HepG2 (cell line): ENCODE data around the gene ARHGAP33. TPM values are rescaled to one million over a fixed set of nuclear protein-coding genes. Genes with fewer than 3 reads are reported as not detected.

Source experiments
- FOSL2 ChIP-seq: sonication (generic); formaldehyde crosslinking; IDR thresholded peaks from 2 replicates; pipeline ENCODE4 v1.4.0; 2020; ENCODE audit warnings: missing genetic modification reagents
- KAT8 ChIP-seq: IDR thresholded peaks from 2 replicates; pipeline ENCODE4 v1.6.1; 2016; ENCODE audit warnings: missing genetic modification reagents, missing compliant biosample characterization
- KDM2A ChIP-seq: sonication (generic); formaldehyde crosslinking; IDR thresholded peaks from 2 replicates; pipeline ENCODE4 v1.4.0; 2020; ENCODE audit warnings: low read depth, missing genetic modification reagents, borderline replicate concordance
- KMT2A ChIP-seq: sonication (generic); formaldehyde crosslinking; IDR thresholded peaks from 2 replicates; pipeline ENCODE4 v1.4.0; 2020; ENCODE audit warnings: missing genetic modification reagents
- POGZ ChIP-seq: sonication (generic); formaldehyde crosslinking; IDR thresholded peaks from 2 replicates; pipeline ENCODE4 v1.4.0; 2020; ENCODE audit warnings: mild to moderate bottlenecking, missing genetic modification reagents
- RARA ChIP-seq: IDR thresholded peaks from 2 replicates; pipeline ENCODE4 v1.6.1; 2016; ENCODE audit warnings: missing genetic modification reagents, missing compliant biosample characterization
- RARG ChIP-seq: sonication (generic); formaldehyde crosslinking; IDR thresholded peaks from 2 replicates; pipeline ENCODE4 v1.4.0; 2020; ENCODE audit warnings: low read depth, mild to moderate bottlenecking, missing genetic modification reagents
- RNF2 ChIP-seq: fragments of 450-650 bp; conservative IDR thresholded peaks from 2 replicates; pipeline ENCODE4 v1.6.1; 2016; ENCODE audit warnings: low read depth
- SETDB1 ChIP-seq: sonication (generic); formaldehyde crosslinking; IDR thresholded peaks from 2 replicates; pipeline ENCODE4 v1.5.1; 2020; ENCODE audit warnings: missing genetic modification reagents, mild to moderate bottlenecking, borderline replicate concordance
- SNAI1 ChIP-seq: sonication (generic); formaldehyde crosslinking; IDR thresholded peaks from 2 replicates; pipeline ENCODE4 v1.5.0; 2020; ENCODE audit warnings: mild to moderate bottlenecking, missing genetic modification reagents, borderline replicate concordance
- ZNF232 ChIP-seq: sonication (generic); formaldehyde crosslinking; IDR thresholded peaks from 2 replicates; pipeline ENCODE4 v1.4.0; 2020; ENCODE audit warnings: missing genetic modification reagents, borderline replicate concordance
- ZNF264 ChIP-seq: sonication (generic); formaldehyde crosslinking; IDR thresholded peaks from 2 replicates; pipeline ENCODE4 v1.4.0; 2020; ENCODE audit warnings: missing genetic modification reagents
- ZNF343 ChIP-seq: sonication (generic); formaldehyde crosslinking; IDR thresholded peaks from 2 replicates; pipeline ENCODE4 v1.4.0; 2020; ENCODE audit warnings: mild to moderate bottlenecking, missing genetic modification reagents
- ZNF501 ChIP-seq: sonication (generic); formaldehyde crosslinking; IDR thresholded peaks from 2 replicates; pipeline ENCODE4 v1.5.1; 2020; ENCODE audit warnings: mild to moderate bottlenecking, moderate library complexity, missing genetic modification reagents
- ZNF766 ChIP-seq: sonication (generic); formaldehyde crosslinking; IDR thresholded peaks from 2 replicates; pipeline ENCODE4 v1.5.0; 2020; ENCODE audit warnings: missing genetic modification reagents, borderline replicate concordance
- ZZZ3 ChIP-seq: sonication (generic); formaldehyde crosslinking; IDR thresholded peaks from 2 replicates; pipeline ENCODE4 v1.4.0; 2020; ENCODE audit warnings: missing genetic modification reagents, mild to moderate bottlenecking, borderline replicate concordance
- polyA plus RNA-seq, 8 experiments: library from polyadenylated mRNA; depleted of rRNA in 3 of 8; stranded (reverse) in 7 of 8; unstranded in 1 of 8; fragments of >200 nt; fragmentation: Illumina TruSeq in 4 of 8; extraction: Trizol in 4 of 8; gene quantifications; 2 replicates each; pipeline versions ENCODE4 v1.2.1 to v1.2.3, GENCODE V29; 2011 to 2016; ENCODE audit warnings: low read depth in 4 of 8, missing spikeins in 1 of 8, mixed read lengths in 1 of 8; ENCODE audit not compliant: insufficient read depth in 1 of 8
- total RNA-seq, 5 experiments: library from RNA; depleted of rRNA; stranded (reverse); fragments of >200 nt; fragmentation: Illumina TruSeq; extraction: Trizol; gene quantifications; 2 replicates each; pipeline ENCODE4 v1.2.3, GENCODE V29; 2016; ENCODE audit warnings: low read depth in 1 of 5
- TF ChIP-seq, protein P1 (sequence below): IDR thresholded peaks from 2 replicates; pipeline ENCODE4 v1.6.1; 2016; ENCODE audit warnings: low read depth, borderline replicate concordance
- TF ChIP-seq, protein P2 (sequence below): sonication (generic); formaldehyde crosslinking; IDR thresholded peaks from 2 replicates; pipeline ENCODE4 v1.5.1; 2020; ENCODE audit warnings: missing genetic modification reagents, mild to moderate bottlenecking, borderline replicate concordance
- TF ChIP-seq, protein P3 (sequence below): sonication (generic); formaldehyde crosslinking; IDR thresholded peaks from 2 replicates; pipeline ENCODE4 v1.9.0; 2022; ENCODE audit warnings: low read depth, missing genetic modification reagents
- TF ChIP-seq, protein P4 (sequence below): sonication (generic); formaldehyde crosslinking; IDR thresholded peaks from 2 replicates; pipeline ENCODE4 v1.5.0; 2020; ENCODE audit warnings: mild to moderate bottlenecking, low read depth, missing genetic modification reagents, borderline replicate concordance
- TF ChIP-seq, protein P5 (sequence below), 2 experiments: sonication (generic) in 1 of 2; formaldehyde crosslinking in 1 of 2; IDR thresholded peaks; 2 replicates each; pipeline versions ENCODE4 v1.6.1 to v1.9.0; 2014 to 2022; ENCODE audit warnings: antibody characterized with exemption in 1 of 2, borderline replicate concordance in 1 of 2, inconsistent platforms in 1 of 2, low read depth in 1 of 2, missing genetic modification reagents in 1 of 2

ARHGAP33 gene
- total and polyA plus RNA-seq, 2 of the 13 experiments (the other 11 are each of a cell fraction or from before 2014, with no cell fraction given) = 1.3 to 2.7 TPM

DNA sequence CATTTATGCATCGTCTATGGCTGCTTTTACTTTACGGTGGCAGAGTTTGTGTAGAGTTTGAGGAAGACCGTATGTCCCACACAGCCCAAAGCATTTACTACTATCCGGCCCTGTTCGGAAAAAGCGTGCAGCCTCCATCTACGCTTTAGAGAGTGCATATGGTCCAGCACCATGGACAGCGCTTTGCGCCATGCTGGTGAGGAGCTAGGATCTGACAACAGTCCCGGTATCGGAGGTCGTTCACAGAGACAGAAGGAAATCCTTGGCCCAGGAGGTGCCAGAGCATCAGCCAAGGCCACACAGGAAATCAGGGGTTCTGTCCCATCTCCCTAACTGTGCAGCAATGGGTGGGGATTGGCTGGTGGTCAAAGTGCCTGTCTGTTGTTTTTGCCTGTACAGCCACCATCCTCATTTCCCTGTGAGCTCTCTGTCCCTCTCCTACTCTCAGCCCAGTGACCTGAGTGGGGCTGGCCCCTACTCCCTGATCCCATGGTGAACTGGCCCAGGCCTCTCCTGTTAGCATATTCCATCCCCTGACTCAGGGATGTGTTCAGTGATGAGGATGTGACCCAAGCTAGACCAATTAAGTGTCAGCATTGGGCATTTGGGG is 53.4 kb downstream of the ARHGAP33 start (continued):
- TF ChIP-seq RARA (peak; percentile 80), KAT8 (peak; percentile 71; the same call in 1 of the 2 replicates), ZNF343 (CRISPR knock-in tag) (no peak), SNAI1 (peak; percentile 47; the same call in 1 of the 2 replicates), RNF2 (no peak), ZNF264 (CRISPR knock-in tag) (peak; percentile 85), ZZZ3 (CRISPR knock-in tag) (no peak), FOSL2 (CRISPR knock-in tag) (peak; percentile 78), SETDB1 (CRISPR knock-in tag) (no peak), ZNF501 (no peak), ZNF232 (CRISPR knock-in tag) (peak; percentile 97), ZNF766 (CRISPR knock-in tag) (peak; percentile 77; the same call in 1 of the 2 replicates), RARG (CRISPR knock-in tag) (no peak), KDM2A (CRISPR knock-in tag) (peak; percentile 81), POGZ (CRISPR knock-in tag) (no peak), KMT2A (CRISPR knock-in tag) (peak; percentile 75)
- TF ChIP-seq, protein P1, sequence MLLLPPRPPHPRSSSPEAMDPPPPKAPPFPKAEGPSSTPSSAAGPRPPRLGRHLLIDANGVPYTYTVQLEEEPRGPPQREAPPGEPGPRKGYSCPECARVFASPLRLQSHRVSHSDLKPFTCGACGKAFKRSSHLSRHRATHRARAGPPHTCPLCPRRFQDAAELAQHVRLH (CRISPR knock-in tag) = peak; percentile 99
- TF ChIP-seq, protein P2, sequence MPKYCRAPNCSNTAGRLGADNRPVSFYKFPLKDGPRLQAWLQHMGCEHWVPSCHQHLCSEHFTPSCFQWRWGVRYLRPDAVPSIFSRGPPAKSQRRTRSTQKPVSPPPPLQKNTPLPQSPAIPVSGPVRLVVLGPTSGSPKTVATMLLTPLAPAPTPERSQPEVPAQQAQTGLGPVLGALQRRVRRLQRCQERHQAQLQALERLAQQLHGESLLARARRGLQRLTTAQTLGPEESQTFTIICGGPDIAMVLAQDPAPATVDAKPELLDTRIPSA (CRISPR knock-in tag) = no peak
- TF ChIP-seq, protein P3, sequence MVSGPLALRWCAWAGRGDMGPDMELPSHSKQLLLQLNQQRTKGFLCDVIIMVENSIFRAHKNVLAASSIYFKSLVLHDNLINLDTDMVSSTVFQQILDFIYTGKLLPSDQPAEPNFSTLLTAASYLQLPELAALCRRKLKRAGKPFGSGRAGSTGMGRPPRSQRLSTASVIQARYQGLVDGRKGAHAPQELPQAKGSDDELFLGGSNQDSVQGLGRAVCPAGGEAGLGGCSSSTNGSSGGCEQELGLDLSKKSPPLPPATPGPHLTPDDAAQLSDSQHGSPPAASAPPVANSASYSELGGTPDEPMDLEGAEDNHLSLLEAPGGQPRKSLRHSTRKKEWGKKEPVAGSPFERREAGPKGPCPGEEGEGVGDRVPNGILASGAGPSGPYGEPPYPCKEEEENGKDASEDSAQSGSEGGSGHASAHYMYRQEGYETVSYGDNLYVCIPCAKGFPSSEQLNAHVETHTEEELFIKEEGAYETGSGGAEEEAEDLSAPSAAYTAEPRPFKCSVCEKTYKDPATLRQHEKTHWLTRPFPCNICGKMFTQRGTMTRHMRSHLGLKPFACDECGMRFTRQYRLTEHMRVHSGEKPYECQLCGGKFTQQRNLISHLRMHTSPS (CRISPR knock-in tag) = peak; percentile 46; the same call in 1 of the 2 replicates
- TF ChIP-seq, protein P4, sequence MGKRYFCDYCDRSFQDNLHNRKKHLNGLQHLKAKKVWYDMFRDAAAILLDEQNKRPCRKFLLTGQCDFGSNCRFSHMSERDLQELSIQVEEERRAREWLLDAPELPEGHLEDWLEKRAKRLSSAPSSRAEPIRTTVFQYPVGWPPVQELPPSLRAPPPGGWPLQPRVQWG (CRISPR knock-in tag) = no peak
- TF ChIP-seq, protein P5, sequence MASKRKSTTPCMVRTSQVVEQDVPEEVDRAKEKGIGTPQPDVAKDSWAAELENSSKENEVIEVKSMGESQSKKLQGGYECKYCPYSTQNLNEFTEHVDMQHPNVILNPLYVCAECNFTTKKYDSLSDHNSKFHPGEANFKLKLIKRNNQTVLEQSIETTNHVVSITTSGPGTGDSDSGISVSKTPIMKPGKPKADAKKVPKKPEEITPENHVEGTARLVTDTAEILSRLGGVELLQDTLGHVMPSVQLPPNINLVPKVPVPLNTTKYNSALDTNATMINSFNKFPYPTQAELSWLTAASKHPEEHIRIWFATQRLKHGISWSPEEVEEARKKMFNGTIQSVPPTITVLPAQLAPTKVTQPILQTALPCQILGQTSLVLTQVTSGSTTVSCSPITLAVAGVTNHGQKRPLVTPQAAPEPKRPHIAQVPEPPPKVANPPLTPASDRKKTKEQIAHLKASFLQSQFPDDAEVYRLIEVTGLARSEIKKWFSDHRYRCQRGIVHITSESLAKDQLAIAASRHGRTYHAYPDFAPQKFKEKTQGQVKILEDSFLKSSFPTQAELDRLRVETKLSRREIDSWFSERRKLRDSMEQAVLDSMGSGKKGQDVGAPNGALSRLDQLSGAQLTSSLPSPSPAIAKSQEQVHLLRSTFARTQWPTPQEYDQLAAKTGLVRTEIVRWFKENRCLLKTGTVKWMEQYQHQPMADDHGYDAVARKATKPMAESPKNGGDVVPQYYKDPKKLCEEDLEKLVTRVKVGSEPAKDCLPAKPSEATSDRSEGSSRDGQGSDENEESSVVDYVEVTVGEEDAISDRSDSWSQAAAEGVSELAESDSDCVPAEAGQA (IDR thresholded peaks at IDR 0.05; ENCODE audit: low read depth) = no peak
- TF ChIP-seq, protein P5 (CRISPR knock-in tag; IDR thresholded peaks at IDR 0.05; ENCODE audit: borderline replicate concordance) = 0 out of 2 replicates have a peak, but pooled peaks have one; percentile 55
